Subcutaneous adipose tissue (tissue), 4 donors: ENCODE data around the gene UBALD1. TPM values are rescaled to one million over a fixed set of nuclear protein-coding genes. Genes with fewer than 3 reads are reported as not detected.

ENCODE experiments used
- total RNA-seq, 4 donors: library from RNA; depleted of rRNA; stranded (reverse); fragments of >200 nt; gene quantifications; one replicate each; pipeline ENCODE4 v1.1.0, GENCODE V29; 2016
- TF ChIP-seq, protein P1 (sequence below): fragments of 450-650 bp; IDR thresholded peaks from one replicate; pipeline ENCODE4 v1.5.1; 2016; ENCODE audit warnings: low read depth, mild to moderate bottlenecking, control low read depth, antibody characterized with exemption, moderate library complexity

Gene UBALD1
- total RNA-seq, 4 donors from 2014 or later: 1.7 to 7.0 (median 4.2) TPM

DNA sequence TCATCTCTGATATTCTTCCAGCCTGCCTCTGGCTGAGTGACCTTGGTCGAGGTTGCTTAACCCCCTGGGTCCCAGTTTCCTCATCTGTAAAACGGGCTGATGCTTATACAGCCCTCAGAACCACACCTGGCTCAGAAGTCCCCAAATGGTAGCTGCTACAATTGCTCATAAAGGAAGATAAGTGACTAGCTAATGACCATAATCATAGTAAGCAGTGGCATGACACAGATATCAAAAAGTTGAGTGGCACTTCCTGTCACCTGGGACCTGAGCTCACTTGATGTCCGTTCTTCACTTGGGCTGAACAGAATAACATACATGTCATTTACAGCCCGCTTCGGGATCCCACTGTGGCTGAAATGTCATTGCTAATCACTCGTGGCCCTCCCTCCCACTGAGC lies 11.7 kb upstream of the UBALD1 start:
- TF ChIP-seq, protein P1, sequence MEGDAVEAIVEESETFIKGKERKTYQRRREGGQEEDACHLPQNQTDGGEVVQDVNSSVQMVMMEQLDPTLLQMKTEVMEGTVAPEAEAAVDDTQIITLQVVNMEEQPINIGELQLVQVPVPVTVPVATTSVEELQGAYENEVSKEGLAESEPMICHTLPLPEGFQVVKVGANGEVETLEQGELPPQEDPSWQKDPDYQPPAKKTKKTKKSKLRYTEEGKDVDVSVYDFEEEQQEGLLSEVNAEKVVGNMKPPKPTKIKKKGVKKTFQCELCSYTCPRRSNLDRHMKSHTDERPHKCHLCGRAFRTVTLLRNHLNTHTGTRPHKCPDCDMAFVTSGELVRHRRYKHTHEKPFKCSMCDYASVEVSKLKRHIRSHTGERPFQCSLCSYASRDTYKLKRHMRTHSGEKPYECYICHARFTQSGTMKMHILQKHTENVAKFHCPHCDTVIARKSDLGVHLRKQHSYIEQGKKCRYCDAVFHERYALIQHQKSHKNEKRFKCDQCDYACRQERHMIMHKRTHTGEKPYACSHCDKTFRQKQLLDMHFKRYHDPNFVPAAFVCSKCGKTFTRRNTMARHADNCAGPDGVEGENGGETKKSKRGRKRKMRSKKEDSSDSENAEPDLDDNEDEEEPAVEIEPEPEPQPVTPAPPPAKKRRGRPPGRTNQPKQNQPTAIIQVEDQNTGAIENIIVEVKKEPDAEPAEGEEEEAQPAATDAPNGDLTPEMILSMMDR: no peak

DNA sequence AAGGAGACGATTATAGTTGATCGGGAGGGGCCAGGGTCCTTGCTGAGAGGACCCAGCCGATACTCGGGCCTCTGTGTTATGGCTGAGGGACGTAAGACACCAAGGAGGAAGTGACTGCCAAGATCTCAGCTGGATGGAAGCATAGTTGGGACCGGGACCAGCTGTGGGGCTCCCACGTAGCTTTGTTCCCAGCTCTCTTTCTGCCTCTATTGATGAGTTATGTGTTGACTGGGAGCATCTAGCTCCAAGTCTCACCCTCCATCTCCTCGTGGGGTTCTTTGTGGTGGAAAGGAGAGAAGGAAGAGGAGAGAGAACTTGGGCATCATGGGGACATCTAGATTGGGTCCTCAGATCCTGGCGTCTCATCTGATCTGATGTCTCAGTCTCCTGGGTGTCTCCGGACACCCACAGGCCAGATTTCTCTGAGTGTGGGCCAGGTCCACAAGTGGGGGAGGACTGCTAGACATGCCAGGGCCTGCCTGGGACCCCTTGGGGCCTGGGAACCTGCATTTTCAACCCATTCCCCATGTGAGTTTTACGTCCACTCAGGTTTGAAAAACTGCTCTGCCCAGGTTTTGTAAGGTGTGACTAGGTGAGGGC lies 11.0 kb upstream of the UBALD1 start:
- TF ChIP-seq, protein P1: no peak

DNA sequence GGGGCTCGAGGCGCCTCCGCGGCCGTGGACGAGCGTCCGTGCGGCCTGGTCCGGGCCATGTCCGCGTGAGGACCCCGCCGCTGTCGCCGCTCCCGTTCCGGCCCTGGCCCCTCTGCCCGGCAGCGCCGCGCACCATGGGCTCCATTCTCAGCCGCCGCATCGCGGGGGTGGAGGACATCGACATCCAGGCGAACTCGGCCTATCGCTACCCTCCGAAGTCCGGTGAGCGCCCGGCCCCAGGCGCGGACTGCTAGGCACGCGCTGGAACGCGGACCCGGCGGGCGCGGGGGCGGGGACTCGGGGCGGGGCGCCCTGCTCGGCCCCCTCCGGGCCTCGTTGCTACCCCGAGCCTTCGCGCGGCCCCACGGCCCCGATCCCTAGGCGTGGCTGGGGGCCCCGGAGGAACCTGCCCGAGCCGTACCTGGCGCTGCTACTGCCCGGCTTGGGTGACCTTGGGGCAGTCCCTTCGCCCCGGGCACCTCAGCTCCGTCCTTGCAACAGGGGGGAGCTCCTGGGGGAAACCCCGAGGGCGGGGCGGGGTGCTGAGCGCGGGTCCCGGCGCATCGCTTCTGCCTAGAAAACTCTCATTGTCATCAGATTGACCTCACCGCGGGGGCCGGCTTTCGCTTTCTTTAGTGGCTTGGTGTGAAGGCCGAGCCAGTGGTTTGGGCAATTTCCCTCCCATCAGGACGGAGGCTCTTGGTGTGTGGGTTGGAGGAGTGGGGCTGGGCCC lies 10.3 kb upstream of the UBALD1 start:
- TF ChIP-seq, protein P1: no peak

DNA sequence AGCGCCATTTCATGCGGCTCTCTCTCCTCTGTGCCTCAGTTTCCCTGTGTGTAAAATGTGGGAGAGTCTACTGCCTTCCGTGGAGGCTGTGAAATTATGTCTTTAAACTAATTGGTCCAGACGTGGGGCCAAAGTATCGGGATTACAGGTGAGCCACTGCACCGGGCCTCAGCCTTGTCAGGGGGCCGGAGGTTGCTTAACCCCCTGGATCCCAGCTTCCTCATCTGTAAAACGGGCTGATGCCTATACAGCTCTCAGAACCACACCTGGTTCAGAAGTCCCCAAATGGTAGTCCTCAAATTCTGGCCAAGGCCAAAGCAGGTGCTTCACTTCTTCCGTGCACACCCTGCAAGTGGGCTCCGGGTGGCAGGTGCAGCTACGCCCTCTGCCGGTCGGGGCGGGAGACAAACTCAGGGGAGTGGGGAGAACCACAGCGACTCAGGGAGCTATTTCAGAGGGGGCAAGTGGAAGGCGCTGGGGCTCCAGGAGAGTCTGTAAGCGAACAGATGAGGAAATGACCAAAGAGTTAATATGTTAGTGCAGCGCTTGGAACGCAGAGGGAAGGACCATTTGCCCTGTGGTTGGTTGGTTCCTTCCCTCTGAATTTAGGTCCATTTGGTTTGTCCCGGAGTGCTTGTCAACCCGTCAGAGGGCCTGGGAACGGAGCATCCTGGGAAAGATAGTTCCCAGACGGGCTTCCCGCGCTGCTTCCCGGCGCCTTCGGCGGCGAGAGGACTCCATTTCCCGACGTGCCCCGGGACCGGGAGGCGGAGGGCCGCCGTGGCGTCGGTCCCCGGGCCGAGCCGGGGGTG lies 9.5 kb upstream of the UBALD1 start, which contains the start of gene MGRN1:
TSS of gene MGRN1 (plus strand) at position 812 of the 812 bp plus-strand sequence. CDS start 135 bp downstream, outside the sequence.
- TF ChIP-seq, protein P1: no peak

DNA sequence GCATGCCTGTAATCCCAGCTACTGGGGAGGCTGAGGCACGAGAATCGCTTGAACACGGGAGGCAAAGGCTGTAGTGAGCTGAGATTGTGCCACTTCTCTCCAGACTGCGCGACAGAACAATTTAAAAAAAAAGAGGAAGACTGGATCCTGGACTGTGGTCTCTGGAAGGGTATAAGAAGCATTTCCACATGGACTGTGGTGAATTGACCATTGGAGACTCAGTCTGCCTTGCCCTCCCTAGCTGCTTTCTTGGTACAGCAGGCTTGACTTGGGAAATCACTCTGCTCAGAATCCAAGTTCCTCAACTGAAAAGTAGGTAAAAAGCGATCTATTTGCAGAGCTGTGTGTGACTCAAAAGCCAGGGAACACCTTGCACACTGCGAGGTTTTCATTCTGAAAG lies 8.9 kb upstream of the UBALD1 start:
- TF ChIP-seq, protein P1: no peak

DNA sequence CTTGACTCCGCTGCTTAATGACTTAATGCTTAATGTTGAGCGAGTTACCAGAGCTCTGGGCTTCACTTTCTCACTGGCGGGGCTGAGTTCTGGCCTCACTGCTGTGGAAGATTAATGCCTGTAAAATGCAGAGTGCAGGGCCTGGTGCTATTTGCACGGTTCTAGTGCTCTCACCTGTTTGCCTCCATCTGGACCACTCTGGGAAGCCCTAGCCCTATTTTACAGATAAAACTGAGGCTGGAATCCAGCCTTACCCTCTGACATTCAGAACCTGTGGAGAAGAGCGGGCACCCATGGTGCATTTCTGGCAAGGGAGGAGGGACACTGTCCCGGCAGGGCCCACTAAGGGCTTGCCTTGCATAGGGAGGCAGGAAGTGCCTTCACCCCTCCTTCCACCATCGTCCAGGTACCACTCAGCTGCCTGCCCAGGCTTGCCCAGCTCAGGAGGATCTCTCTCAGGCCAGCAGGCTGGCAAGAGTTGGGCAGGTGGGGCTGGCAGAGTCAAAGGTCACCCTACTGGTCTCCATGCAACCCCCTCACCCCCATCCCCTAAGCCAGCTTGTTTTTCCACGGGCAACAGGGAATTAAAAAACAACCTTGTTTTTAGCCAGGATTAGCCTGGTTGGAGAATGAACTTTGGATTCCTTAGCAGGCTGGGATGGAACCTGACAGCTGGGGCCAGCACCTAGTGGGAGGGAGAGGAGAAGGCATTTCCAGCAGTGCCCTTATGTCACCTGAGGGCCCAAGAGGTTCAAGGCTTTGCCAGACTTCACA lies 4.1 kb upstream of the UBALD1 start:
- TF ChIP-seq, protein P1: no peak
